Measurements from ENCODE around the gene NEU3. TPM values are rescaled to one million over a fixed set of nuclear protein-coding genes. Genes with fewer than 3 reads are reported as not detected.

NEU3 gene
- total RNA-seq, 1 experiment from 2014 or later: 16.4 TPM

- Mint-ChIP-seq H3K27me3 (ENCODE audit: low read depth) (no peaks in the 10 kb centered on the region; the same call in 1 of the 2 replicates), H3K27ac (no peak overlapping the region), H3K4me1 (no peaks in the 10 kb centered on the region), H3K36me3 (no peaks in the 10 kb centered on the region), H3K4me3 (no peak overlapping the region), H3K9me3 (no peaks in the 10 kb centered on the region)
- ChIA-PET POLR2A (no interaction called here), CTCF (interaction anchor here (1.1 kb wide), 1 partner anchor 214 kb away, joined by 3 read pairs; no protein-coding TSS in a partner anchor)
- ATAC-seq (no peak), DNase-seq (ENCODE audit: low spot score) (no peak)
- TF ChIP-seq ZNF219 (CRISPR knock-in tag; IDR thresholded peaks at IDR 0.05; ENCODE audit: borderline replicate concordance) (no peak), MLX (CRISPR knock-in tag; IDR thresholded peaks at IDR 0.05) (no peak), JUN (CRISPR knock-in tag; IDR thresholded peaks at IDR 0.05) (no peak), AFF4 (CRISPR knock-in tag; IDR thresholded peaks at IDR 0.05; ENCODE audit: borderline replicate concordance) (no peak), HMGXB4 (CRISPR knock-in tag; IDR thresholded peaks at IDR 0.05) (no peak), NFATC4 (CRISPR knock-in tag; IDR thresholded peaks at IDR 0.05) (no peak)
Measured at GRCh38 chr11:75028321-75028720, 39.6 kb downstream of the NEU3 start.

GRCh38 chr11:75028724-75029123, 40.0 kb downstream of the NEU3 start:
- Mint-ChIP-seq H3K27me3 (ENCODE audit: low read depth) (no peaks in the 10 kb centered on the region; the same call in 1 of the 2 replicates), H3K4me1 (no peaks in the 10 kb centered on the region), H3K9me3 (no peaks in the 10 kb centered on the region), H3K36me3 (no peaks in the 10 kb centered on the region), H3K4me3 (no peak overlapping the region), H3K27ac (no peak overlapping the region)
- TF ChIP-seq NR2C2 (CRISPR knock-in tag; IDR thresholded peaks at IDR 0.05): no peak
- no peak for TF ChIP-seq USF1 (CRISPR knock-in tag; IDR thresholded peaks at IDR 0.05)
- no peak for TF ChIP-seq MYBL2 (CRISPR knock-in tag; IDR thresholded peaks at IDR 0.05)
- no peak for TF ChIP-seq HMGXB4 (CRISPR knock-in tag; IDR thresholded peaks at IDR 0.05)
- TF ChIP-seq SOX15 (CRISPR knock-in tag; IDR thresholded peaks at IDR 0.05): no peak
- TF ChIP-seq KAT7 (CRISPR knock-in tag; IDR thresholded peaks at IDR 0.05; ENCODE audit: borderline replicate concordance): no peak
- no peak for TF ChIP-seq IRF2 (CRISPR knock-in tag; IDR thresholded peaks at IDR 0.05; ENCODE audit: borderline replicate concordance, low read depth)
- no peak for TF ChIP-seq FOXK1 (CRISPR knock-in tag; IDR thresholded peaks at IDR 0.05)
- TF ChIP-seq PREB (CRISPR knock-in tag; IDR thresholded peaks at IDR 0.05; ENCODE audit: borderline replicate concordance): no peak
- TF ChIP-seq E2F1 (CRISPR knock-in tag; IDR thresholded peaks at IDR 0.05): no peak
- TF ChIP-seq ATF6 (CRISPR knock-in tag; IDR thresholded peaks at IDR 0.05): no peak
- no peak for TF ChIP-seq GTF2I (CRISPR knock-in tag; conservative IDR thresholded peaks at IDR 0.05)
- TF ChIP-seq EMX1 (CRISPR knock-in tag; IDR thresholded peaks at IDR 0.05): no peak
- TF ChIP-seq TEAD4 (CRISPR knock-in tag; IDR thresholded peaks at IDR 0.05): no peak
- CTCF ChIA-PET: interaction anchor here (1.1 kb wide), 1 partner anchor 213 kb away, joined by 3 read pairs; no protein-coding TSS in a partner anchor
- no peak for ATAC-seq
- DNase-seq (ENCODE audit: low spot score): no peak
- POLR2A ChIA-PET: no interaction called here

Data from WTC11 (cell line).